ENCODE data around the gene UBE2Q1. TPM values are rescaled to one million over a fixed set of nuclear protein-coding genes. Genes with fewer than 3 reads are reported as not detected.

The UBE2Q1 gene
- 10 to 100 TPM; 42.9 to 79.8 (median 62.1) TPM for polyA plus RNA-seq (ENCODE audit: insufficient read length in 10 of 10)
- long read RNA-seq, donor 1, transcript UBE2Q1-201 (13 exons, 3,210 nt) = major isoform, 16 of 21 reads
- long read RNA-seq, donor 1, partial matches to known transcripts = 5 of 21 reads
- long read RNA-seq, donor 1, other reads (novel, unspliced or antisense) = 0 of 21 reads
- long read RNA-seq, donor 2, transcript UBE2Q1-201 (13 exons, 3,210 nt) = major isoform, 11 of 11 reads
- long read RNA-seq, donor 2, partial matches to known transcripts = 0 of 11 reads
- long read RNA-seq, donor 2, other reads (novel, unspliced or antisense) = 0 of 11 reads
- long read RNA-seq, donor 3 = 0 reads
- long read RNA-seq, donor 4, transcript UBE2Q1-201 (13 exons, 3,210 nt) = major isoform, 11 of 11 reads
- long read RNA-seq, donor 4, partial matches to known transcripts = 0 of 11 reads
- long read RNA-seq, donor 4, other reads (novel, unspliced or antisense) = 0 of 11 reads
- long read RNA-seq, donor 5, transcript UBE2Q1-201 (13 exons, 3,210 nt) = major isoform, 8 of 20 reads
- long read RNA-seq, donor 5, partial matches to known transcripts = 12 of 20 reads
- long read RNA-seq, donor 5, other reads (novel, unspliced or antisense) = 0 of 20 reads
- long read RNA-seq, donor 6, transcript UBE2Q1-201 (13 exons, 3,210 nt) = major isoform, 13 of 20 reads
- long read RNA-seq, donor 6, partial matches to known transcripts = 7 of 20 reads
- long read RNA-seq, donor 6, other reads (novel, unspliced or antisense) = 0 of 20 reads
- long read RNA-seq, donor 7, partial matches to known transcripts = 0 of 4 reads
- long read RNA-seq, donor 7, other reads (novel, unspliced or antisense) = 0 of 4 reads
- long read RNA-seq, donor 8, transcript UBE2Q1-201 (13 exons, 3,210 nt) = major isoform, 8 of 14 reads
- long read RNA-seq, donor 8, partial matches to known transcripts = 6 of 14 reads
- long read RNA-seq, donor 8, other reads (novel, unspliced or antisense) = 0 of 14 reads
- long read RNA-seq, donor 9, partial matches to known transcripts = 0 of 1 reads
- long read RNA-seq, donor 9, other reads (novel, unspliced or antisense) = 0 of 1 reads

DNA sequence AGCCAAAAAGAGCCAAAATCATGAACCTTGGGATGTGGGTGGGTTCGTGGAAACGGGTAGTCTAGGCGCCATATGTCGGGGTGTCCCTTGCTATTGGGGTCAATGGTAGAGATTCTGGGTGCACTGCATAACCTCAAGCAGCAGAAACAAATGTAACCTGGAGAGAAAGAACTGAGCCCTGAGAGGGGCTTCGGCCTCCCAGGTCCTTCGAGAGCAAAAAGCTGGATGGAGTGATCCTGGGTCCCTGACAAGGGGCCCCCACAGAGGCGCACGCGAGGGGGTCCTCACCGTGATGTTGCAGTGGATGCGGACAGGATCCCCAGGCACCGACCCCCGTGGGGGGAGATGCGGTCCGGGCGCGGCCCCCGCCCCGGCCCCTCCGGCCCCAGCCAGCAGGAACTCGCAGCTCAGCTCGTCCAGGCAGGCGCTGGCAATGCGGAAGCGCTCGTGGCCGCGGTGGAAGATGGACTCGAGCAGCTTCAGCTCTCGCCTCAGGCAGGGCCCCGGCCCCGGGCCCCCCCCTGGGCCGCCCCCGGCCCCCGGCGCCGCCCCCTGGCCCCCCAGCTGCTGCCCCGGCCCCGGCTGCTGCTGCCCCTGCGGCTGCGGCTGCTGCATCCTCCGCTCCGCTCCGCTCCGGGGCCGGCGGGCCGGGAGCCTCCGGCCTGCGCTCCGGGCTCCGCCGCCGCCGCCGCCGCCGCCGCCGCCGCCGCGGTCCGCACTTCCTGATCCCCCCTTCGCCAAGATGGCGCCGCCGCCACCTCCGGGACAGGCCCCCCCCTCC, at the start of gene UBE2Q1:
UBE2Q1 (minus strand) TSS at position 724 of the 781 bp plus-strand sequence; CDS start at position 615, 109 bp downstream.
- DNase-seq = peak in 2 of 3 donors; percentile 31 to 61

DNA sequence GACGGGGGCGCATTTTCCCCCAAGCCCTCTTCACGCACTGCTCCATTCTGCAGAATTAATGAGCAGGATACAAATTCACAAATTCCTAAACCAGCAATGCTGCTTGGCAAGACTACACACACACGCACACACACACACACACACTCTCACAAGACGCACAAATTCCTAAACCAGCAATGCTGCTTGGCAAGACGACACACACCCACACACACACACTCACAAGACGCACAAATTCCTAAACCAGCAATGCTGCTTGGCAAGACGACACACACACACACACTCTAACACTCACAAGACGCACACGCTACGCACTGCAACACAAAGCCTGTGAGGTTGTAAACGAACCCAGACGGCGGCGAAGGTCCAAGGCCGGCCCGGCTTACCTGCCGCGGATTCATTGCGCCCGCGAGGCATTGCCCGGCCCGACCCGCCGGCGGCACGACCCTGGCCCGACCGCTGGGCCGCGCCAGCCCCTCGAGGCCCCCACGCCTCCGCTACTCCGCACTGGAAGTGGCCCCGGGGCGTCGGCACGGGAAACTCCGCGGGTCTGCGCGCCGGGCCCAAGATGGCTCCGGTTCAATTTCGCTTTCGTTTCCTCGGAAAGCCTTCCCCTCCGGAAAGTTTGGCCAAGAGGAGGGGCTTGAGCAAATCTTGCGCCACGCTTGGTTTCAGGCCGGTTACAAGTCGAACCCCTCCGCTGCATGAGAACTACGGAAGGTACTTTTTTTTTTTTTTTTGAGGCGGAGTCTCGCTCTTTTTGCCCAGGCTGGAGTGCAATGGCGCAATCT, 49.3 kb upstream of the UBE2Q1 start, which contains the start of gene ADAR:
ADAR (minus strand) TSS at position 578 of the 788 bp plus-strand sequence; CDS start at position 398, 180 bp downstream.
- peak; percentile 97 to 98 (median 97) for DNase-seq

DNA sequence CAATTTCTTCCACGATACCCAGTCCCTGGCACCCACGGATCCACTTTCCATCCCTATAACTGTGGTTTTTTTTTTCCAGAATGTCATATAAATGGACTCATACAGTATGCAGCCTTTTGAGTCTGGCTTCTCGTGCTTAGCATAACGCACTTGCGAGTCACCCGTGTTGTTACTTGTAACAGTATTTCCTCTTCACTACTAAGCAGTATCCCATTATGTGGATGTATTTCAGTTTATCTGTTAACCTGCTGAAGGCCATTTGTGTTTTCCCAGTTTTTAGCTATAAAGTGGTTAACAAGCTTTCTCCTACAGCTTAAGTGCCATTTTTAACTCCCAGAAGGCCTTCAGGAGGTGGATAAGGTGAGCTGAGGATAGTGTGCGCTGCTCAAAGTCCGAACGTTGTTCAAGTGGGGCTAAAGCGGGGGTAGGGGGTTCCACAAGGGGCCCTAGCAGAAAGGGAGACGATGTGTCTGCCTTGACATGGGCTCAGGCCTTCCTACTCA, 48.7 kb upstream of the UBE2Q1 start:
- DNase-seq = peak in 2 of 3 donors; percentile 17 to 34

DNA sequence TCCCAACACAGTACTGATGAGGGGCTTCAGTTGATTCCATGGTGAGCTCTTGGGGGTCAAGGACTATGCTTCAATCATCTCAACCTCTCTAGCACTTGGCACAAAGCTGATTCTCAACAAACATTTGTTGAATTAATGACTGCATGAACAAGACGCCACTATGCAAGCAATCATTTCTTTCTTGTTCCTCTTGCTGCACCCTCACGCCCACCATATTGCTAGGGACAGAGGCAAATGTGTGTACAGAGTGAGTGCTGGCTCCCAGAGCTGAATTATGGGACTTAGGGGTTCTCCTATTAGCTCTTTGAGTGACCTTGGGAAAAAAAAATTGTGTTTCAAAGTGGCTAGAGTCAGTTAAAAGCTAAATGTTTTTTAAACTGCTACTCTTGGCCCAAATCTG, 47.1 kb upstream of the UBE2Q1 start:
- no peak for DNase-seq

DNA sequence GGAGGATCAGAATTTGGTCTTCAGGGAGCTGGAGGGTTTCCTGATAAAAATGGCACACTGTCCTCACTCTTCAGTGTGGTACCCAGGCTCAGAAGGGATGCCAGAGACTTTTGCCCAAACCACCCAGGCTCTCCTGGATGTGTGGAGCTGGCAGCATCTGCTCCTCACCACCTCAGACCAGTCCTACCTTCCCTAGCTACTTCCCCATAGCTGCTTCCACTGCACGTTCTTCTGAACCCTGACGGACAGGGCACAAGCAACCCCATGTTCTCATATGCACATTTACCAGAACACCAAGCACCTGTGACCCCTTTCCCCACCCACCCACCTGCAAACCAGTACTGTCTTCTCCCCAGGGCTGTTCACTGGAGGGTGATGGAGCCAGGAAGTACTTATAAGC, 44.9 kb upstream of the UBE2Q1 start:
- no peak for DNase-seq

DNA sequence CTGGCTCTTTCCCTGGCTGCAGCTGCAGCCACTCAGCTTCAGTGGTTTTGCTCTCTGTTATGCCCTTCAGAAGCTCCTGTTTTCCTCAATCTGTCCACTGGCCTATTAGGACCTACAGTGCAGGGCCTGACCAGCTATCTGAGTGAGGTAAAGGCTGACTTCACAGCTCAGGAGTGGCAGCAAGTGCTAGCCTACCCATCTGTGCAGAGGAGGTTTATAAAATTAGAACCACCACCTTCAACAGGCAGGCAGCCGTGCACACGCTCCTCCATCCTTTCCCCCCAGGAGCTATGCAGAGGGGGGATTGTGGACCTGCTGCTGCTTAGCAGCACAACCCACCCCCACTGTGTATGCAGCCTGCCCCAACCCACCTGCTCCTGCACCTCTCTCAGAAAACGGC, 41.2 kb upstream of the UBE2Q1 start:
- no peak for DNase-seq

DNA sequence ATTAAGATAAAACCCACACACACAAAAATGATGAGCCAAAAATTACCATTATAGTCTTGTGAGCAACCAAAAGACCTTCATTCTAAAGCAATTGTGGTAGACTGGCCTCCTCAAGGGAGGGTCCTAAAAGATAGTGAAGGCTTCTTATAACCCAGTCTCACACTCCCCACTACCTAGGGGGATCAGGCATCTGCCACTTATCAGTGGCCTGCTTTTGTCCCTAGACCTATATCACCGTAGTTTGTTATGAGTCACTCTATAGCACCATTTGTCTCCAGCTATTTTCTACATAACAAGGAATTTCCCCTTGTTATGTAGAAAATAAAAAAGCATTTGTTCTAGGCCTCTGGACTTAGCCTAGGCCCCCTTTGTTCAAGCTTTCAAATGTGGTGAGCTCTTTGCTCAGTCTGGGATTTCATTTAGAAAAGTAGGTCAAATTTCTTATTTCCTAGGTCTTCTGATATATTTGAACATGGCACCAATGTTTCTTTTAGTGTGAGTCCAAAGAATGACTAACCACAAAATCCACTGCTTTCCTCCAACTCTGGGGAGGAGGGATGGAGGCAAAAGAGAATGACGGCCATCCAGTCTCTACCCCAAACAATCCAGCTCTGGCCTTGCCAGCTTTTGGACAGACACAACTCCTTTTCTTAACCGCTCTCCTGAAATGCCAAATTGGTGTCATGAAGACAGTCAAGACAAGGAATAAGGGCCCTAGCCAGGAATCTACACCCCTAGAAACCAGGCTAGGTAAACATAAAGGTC, 40.6 kb upstream of the UBE2Q1 start:
- DNase-seq = no peak

DNA sequence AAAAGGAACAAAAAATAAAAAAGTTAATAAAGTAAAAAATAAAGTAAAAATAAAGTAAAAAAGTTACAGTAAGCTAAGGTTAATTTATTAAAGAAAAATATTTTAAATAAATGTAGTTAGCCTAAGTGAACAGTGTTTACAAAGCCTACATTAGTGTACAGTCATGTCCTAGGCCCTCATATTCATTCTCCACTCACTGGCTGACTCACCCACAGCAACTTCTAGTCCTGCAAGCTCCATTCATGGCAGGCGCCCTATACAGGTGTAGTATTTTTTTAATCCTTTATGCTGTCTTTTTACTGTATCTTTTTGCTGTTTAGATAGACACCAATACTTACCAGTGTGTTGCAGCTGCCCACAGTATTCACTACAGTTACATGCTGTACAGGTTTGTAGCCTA, 37.2 kb upstream of the UBE2Q1 start:
- no peak for DNase-seq

DNA sequence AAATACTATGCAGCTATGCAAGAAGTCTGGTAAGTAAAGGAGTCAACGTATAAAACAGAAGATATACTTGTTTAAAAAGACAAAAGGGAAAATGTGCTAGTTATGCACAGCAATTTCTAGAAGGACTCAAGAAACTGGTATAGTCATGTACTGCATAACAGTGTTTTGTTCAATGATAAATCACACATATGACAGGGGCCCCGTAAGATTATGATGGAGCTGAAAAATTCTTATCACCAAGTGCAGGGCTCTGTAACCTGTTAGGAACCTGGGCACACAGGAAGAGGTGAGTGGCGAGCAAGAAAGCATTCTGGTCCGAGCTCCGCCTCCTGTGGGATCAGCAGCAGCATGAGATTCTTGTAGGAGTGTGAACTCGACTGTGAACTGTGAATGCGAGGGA, 36.3 kb upstream of the UBE2Q1 start:
- DNase-seq = no peak

DNA sequence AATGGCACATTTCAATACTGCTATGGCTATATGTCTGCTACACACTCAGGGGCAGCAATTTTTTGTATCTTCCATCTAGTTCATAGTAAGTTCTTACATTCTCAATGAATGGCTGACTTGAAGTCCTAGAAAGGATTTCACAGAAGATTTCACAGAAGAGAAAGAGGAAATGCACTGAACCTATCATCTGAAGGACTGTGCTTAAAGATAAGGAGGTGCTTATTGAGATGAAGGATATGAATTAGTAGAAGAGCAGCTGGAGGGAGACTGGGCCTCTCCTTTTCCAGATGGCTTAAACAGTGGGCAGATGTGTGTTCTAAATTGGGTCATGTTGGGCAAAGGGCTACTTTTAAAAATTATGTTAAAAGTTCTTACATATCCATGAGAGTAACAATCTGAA, 34.9 kb upstream of the UBE2Q1 start:
- DNase-seq = no peak

DNA sequence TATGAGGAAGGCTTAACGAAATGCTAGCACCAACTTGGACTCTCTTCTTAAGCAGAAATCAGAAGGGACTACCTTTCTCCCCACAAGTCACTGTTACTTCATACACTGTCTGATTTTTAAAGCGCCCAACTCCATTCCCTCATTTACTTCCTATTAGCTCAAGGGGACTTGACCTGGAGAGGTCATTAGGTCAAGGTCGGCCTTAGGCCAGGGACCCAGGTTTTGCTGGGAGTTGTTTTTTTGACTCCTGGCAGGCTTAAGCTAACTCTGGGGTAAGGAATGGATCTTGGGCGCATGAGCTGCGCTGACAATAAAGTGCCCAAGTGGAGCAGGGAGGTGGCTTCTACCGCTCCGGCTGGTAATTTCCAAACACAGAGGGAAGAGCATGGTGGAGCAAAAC, 32.7 kb upstream of the UBE2Q1 start:
- no peak for DNase-seq

DNA sequence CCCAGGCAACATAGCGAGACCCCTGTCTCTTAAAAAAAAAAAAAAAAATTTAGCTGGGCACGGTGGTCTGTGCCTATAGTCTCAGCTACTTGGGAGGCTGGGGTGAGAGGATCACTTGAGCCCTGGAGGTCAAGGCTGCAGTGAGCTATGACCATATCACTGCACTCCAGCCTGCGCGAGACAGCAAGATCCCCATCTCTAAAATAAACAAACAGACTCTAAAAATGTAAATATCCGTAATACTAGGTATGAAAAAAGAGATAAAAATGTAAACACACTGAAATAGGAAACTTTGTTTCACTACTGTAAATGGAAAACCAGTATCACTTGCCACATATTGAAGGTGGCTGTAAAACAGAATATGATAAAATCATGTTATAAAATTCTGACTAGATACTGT, 32.3 kb upstream of the UBE2Q1 start:
- no peak for DNase-seq

DNA sequence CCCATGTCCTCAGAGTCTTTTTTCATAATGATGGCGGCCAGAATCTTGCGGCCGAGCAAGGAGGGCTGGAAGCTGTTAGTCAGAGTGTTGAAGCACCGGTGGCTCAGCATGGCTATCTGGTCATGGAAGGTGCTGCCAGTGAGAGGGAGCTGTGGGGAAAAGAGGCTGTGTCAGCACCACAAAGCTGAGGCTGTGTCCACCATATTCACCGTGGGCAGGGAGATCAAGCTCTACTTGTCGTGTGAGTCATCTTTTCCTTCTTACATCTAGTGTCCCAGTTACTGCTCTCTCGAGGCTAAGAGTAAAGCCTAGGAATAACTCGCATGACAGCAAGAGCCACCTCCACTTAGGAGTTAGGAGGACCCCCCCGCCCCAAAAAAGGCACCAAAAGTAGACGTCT, 31.3 kb upstream of the UBE2Q1 start:
- DNase-seq = no peak

DNA sequence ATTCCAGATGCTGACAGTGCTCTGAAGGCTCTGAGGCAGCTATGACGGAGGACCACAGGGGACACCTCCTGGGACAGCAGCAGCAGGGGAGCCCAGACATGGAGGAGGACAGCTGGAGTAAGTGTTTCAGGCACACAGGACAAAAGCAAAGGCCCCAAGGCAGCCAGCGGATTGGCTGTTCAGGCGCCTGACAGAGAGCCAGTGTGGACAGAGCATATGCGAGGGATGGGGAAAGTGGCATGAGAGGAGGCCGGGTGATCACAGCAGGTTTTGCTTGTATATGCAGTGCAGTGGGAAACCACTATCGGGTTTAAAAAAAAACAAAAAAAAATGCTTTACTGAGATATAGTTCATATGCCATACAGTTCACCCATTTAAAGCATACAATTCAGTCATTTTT, 28.2 kb upstream of the UBE2Q1 start:
- DNase-seq = no peak

DNA sequence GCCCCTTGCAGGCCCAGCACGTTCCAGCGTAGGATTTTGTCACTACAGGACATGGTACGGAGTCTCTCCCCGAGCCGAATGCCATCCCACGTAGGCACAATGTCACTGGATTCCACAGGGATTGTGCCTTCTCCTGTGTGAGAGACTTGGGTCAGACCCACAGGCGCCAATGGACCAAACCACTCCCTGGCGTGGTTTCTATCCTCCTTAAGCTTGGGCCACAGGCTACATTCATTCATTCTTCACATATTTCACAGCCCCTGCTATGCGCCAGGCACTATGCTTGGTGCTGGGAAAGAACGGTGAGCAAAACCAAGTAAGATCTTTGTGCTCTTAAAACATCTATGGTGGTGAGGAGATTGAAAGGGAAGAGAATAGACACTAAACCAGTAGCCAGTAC, 27.8 kb upstream of the UBE2Q1 start:
- no peak for DNase-seq

DNA sequence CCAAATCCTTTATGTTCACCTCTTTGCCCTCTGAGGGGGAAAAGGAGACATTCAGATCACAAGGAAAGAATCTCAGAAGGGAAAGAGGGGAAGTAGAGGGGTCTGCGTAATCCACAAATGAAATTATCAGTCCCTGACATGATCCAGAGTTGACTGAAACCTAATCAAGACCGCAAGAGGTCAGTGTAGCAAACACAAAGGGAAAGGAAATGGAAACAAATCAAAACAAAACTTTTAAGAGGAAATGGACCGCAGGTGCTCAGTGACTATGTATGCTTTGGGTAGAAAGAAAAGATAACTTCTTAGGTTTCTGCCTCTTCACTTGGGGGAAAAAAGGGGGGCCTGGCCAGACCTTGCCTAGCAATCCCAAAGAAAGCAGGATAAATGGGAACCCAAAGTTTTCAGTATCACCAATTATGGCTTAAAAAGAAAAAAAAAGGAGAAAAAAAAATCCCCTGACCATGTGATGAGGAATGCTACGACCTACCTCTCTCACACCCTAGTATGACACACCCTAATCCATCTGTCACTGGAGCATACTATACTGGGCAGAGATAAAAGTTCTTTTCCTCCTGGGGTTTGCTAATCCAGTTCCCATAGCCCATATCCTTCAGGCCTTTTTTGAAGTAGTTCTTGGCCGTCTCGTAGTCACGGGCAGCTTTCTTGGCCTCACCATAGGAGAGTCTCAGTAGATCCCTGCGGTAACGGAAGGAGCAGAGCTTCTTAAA, 26.0 kb upstream of the UBE2Q1 start:
- DNase-seq = no peak

DNA sequence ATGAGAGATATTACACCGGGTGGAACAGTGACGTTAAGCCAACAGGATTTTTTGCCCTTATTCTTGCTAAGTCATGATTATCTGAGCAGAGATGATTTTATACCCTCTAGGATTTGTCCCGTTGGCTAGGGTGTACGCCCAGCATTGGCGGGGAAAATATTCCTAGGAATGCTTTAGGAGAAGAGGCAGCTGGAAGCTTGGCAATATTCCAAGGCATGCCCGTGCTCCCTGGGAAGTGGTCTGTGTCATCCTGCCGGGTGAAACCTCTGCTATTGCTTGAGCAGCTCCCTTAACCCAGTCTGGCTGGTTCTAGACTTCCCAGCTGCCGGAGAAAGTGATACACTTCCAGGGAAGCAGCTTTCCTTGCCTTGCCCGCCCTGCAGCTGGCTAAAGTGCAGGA, 25.3 kb upstream of the UBE2Q1 start:
- DNase-seq = peak in 1 of 3 donors; percentile 8

DNA sequence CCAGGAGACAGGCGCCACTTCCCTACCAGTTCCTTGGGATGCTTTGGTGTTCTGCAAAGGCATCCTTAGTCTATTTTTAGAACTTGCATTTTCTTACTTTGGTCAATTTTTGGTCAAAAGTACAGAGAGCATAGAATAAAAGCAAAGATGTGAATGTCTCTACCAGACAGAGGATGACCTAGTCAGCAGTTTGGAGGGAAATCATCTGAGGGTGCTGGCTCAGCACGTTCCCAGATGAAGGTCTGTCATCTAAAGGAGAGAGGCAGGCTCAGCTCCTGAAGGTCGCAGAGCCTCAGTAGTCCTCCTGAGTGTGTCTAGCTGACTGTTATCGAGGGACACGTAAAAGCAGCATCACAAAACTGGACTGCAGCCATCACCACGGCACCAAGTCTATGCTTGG, 24.4 kb upstream of the UBE2Q1 start:
- DNase-seq = no peak

DNA sequence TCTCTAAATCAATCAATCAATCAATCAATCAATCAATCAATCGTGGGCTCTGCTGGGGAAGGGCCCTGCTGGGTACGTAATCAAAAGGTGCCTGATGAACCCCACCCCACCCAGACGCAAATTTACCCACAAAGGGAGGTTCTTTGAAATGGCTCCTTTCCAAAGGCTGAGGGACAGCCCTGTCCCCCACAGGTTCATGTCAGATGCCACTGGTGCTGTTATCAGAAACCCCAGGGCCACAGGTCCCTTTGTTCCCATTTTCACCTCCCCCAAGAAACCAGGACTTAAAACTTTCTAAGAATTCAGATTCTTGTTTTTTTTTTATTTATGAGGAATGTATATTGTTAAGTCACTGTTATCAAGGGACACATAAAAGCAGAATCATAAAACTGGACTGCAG, 23.3 kb upstream of the UBE2Q1 start:
- DNase-seq = no peak

Data from muscle of back (tissue), 13 donors.